PC-9 (cell line): ENCODE measurements around the gene ARHGAP22. TPM values are rescaled to one million over a fixed set of nuclear protein-coding genes. Genes with fewer than 3 reads are reported as not detected.

Source experiments
- BruUV-seq: library from RNA; stranded (reverse); fragments of 400-500 nt; replicated peaks from 2 replicates; lab custom pipeline; 2021; lab: Mats Ljungman, UMichigan
- CTCF ChIA-PET: fragments of 300-600 bp; sonication (Branson Sonifier 250); formaldehyde crosslinking; loops from one replicate; lab custom pipeline; 2022; ENCODE audit warnings: antibody characterized with exemption; lab: Charles Lee
- POLR2A ChIA-PET: fragments of 300-600 bp; sonication (Branson Sonifier 250); formaldehyde crosslinking; loops from one replicate; lab custom pipeline; 2022; ENCODE audit warnings: antibody characterized with exemption; ENCODE audit not compliant: unreplicated experiment; lab: Charles Lee
- DNase-seq, 2 experiments: peaks; one replicate each; pipeline versions ENCODE4 v3.0.0 to v3.0.0-alpha.2; 2015 to 2022; ENCODE audit warnings: mixed read lengths in 1 of 2
- H2AFZ ChIP-seq: fragments of 200-600 bp; sonication (generic); 2 replicates; pipeline ENCODE4 v1.8.1; 2017; ENCODE audit warnings: antibody characterized with exemption
- H3F3A ChIP-seq: fragments of 200-600 bp; sonication (generic); 2 replicates; pipeline ENCODE4 v1.8.1; 2017; ENCODE audit warnings: antibody characterized with exemption, mild to moderate bottlenecking, low read depth; ENCODE audit not compliant: insufficient read depth
- H3K27ac ChIP-seq: fragments of 200-600 bp; sonication (generic); 2 replicates; pipeline ENCODE4 v1.6.1; 2016; ENCODE audit warnings: mixed run types
- H3K27me3 ChIP-seq: fragments of 200-600 bp; sonication (generic); 2 replicates; pipeline ENCODE4 v1.6.1; 2016; ENCODE audit warnings: low read depth, mixed run types; ENCODE audit not compliant: insufficient read depth
- H3K36me3 ChIP-seq: fragments of 200-600 bp; sonication (generic); 2 replicates; pipeline ENCODE4 v1.6.1; 2016; ENCODE audit warnings: low read depth, mixed run types
- H3K4me1 ChIP-seq: fragments of 200-600 bp; sonication (generic); replicated peaks from 2 replicates; pipeline ENCODE4 v1.6.1; 2016; ENCODE audit warnings: mixed run types; ENCODE audit not compliant: insufficient read depth
- H3K4me2 ChIP-seq: fragments of 200-600 bp; sonication (generic); 2 replicates; pipeline ENCODE4 v1.6.1; 2017; ENCODE audit warnings: mixed run types
- H3K4me3 ChIP-seq: fragments of 200-600 bp; sonication (generic); 2 replicates; pipeline ENCODE4 v1.6.1; 2016; ENCODE audit warnings: mixed run types
- H3K79me2 ChIP-seq: fragments of 200-600 bp; sonication (generic); 2 replicates; pipeline ENCODE4 v1.6.1; 2017; ENCODE audit warnings: low read depth, mixed run types
- H3K9me2 ChIP-seq: fragments of 200-600 bp; sonication (generic); 2 replicates; pipeline ENCODE4 v1.8.1; 2017; ENCODE audit warnings: mild to moderate bottlenecking; ENCODE audit not compliant: insufficient read depth
- H3K9me3 ChIP-seq: fragments of 200-600 bp; sonication (generic); 2 replicates; pipeline ENCODE4 v1.8.1; 2016; ENCODE audit warnings: low read depth; ENCODE audit not compliant: insufficient read depth
- H4K20me1 ChIP-seq: fragments of 200-600 bp; sonication (generic); 2 replicates; pipeline ENCODE4 v1.8.1; 2017; ENCODE audit not compliant: insufficient read depth
- EZH2 ChIP-seq: fragments of 200-600 bp; sonication (generic); IDR thresholded peaks from 2 replicates; pipeline ENCODE4 v1.8.0; 2017; ENCODE audit warnings: antibody characterized with exemption, low read depth
- intact Hi-C: fragments of 100-400 bp; cut with micrococcal nuclease; formaldehyde crosslinking; loops from one replicate; pipeline ENCODE4 v1.10.0; 2022; ENCODE audit not compliant: unreplicated experiment
- total RNA-seq: library from RNA; stranded (reverse); gene quantifications from 2 replicates; pipeline ENCODE4 v1.2.3, GENCODE V29; 2021
- TF ChIP-seq, protein P1 (sequence below): fragments of 200-600 bp; sonication (generic); conservative IDR thresholded peaks from 2 replicates; pipeline ENCODE4 v1.6.1; 2017; ENCODE audit warnings: mixed run types, antibody characterized with exemption, mild to moderate bottlenecking, moderate library complexity

ARHGAP22 gene
- total RNA-seq, 1 experiment from 2014 or later: 4.0 TPM

DNA sequence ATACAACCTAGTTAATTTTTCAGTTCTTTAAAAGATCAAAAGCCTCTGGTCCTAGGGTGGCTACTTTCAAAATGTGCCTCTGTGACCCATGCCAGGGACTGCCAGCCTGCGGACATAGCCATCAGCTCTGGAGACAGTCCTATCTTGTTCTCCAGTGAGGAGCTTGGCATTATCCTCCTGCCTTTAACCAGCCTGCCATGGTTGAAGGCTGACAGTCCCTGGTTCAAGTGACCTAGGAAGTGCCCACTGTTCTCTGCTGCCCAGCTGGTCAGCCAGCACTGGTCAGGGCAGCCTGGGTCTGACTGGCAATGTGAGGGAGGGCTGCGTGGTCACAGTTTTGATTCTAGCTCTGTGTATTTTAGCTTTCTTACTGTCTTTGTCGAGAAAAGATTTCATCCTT, 18.1 kb upstream of the ARHGAP22 start:
- Histone ChIP-seq H3K79me2 (no peaks in the 10 kb centered on the region), H3K9me3 (no peaks in the 10 kb centered on the region), H3K27ac (no peak overlapping the region), H3K4me1 (no peaks in the 10 kb centered on the region), H3K4me2 (no peak overlapping the region), H3K4me3 (no peak overlapping the region), H3F3A (no peaks in the 10 kb centered on the region), H2AFZ (no peak overlapping the region), H3K9me2 (no peaks in the 10 kb centered on the region), H3K27me3 (no peaks in the 10 kb centered on the region), H4K20me1 (no peaks in the 10 kb centered on the region), H3K36me3 (no peaks in the 10 kb centered on the region)
- ChIA-PET CTCF (no interaction called here), POLR2A (no interaction called here)
- TF ChIP-seq, protein P1, sequence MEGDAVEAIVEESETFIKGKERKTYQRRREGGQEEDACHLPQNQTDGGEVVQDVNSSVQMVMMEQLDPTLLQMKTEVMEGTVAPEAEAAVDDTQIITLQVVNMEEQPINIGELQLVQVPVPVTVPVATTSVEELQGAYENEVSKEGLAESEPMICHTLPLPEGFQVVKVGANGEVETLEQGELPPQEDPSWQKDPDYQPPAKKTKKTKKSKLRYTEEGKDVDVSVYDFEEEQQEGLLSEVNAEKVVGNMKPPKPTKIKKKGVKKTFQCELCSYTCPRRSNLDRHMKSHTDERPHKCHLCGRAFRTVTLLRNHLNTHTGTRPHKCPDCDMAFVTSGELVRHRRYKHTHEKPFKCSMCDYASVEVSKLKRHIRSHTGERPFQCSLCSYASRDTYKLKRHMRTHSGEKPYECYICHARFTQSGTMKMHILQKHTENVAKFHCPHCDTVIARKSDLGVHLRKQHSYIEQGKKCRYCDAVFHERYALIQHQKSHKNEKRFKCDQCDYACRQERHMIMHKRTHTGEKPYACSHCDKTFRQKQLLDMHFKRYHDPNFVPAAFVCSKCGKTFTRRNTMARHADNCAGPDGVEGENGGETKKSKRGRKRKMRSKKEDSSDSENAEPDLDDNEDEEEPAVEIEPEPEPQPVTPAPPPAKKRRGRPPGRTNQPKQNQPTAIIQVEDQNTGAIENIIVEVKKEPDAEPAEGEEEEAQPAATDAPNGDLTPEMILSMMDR: no peak
- no peak for TF ChIP-seq EZH2
- intact Hi-C loops: no loop called here
- BruUV-seq: no TSS peak
- DNase-seq: no peak

DNA sequence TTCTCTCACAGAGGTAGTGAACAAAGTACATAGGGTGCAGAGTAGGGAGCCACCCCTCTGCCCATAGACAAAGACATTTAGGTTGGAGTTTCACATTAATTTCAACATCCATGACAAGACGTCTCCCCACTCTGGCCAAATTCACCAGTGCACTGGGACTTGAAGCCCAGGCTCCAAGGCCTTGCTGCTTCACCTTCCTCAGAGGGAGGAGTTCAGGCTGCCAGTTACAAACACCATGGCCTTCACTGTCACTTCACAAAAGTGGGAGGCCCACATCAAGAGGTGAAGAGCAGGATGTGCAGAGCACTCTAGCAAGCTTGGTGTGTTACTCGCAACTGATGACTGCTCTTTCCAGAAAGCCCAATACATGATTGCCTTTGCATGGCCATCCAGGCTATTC, 15.8 kb upstream of the ARHGAP22 start:
- no peak overlapping the region for H3K4me3 ChIP-seq
- no TSS peak for BruUV-seq
- no peak overlapping the region for H3K4me2 ChIP-seq
- no peaks in the 10 kb centered on the region for H3K27me3 ChIP-seq
- DNase-seq: no peak
- no peak overlapping the region for H2AFZ ChIP-seq
- ChIA-PET POLR2A (no interaction called here), CTCF (interaction anchor here (1.1 kb wide), 1 partner anchor 35 kb away, joined by 3 read pairs; no protein-coding TSS in a partner anchor)
- H3K9me3 ChIP-seq: no peaks in the 10 kb centered on the region
- H3K36me3 ChIP-seq: no peaks in the 10 kb centered on the region
- H4K20me1 ChIP-seq: no peaks in the 10 kb centered on the region
- no peaks in the 10 kb centered on the region for H3K9me2 ChIP-seq
- no peaks in the 10 kb centered on the region for H3K4me1 ChIP-seq
- H3K27ac ChIP-seq: no peak overlapping the region
- no peak for TF ChIP-seq EZH2
- TF ChIP-seq, protein P1: no peak
- H3K79me2 ChIP-seq: no peaks in the 10 kb centered on the region
- H3F3A ChIP-seq: no peaks in the 10 kb centered on the region
- intact Hi-C loops: no loop called here

DNA sequence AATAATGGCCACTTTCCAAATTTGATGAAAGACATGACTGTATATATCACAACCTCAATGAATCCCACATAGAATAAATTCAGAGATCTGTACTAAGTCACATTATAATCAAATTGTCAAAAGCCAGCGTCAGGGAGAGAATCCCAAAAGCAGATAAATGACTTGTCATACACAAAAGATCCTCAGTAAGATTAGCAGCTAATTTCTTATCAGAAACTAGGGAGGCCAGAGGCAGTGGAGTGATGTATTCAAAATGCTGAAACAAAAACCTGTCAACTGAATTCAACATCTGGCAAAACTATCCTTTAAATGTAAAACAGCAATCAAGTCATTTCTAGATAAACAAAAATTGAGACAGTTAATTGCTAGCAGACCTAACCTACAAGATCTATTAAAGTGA, 11.6 kb upstream of the ARHGAP22 start:
- Histone ChIP-seq H3K9me2 (no peaks in the 10 kb centered on the region), H3K9me3 (no peaks in the 10 kb centered on the region), H3K79me2 (no peaks in the 10 kb centered on the region), H4K20me1 (no peaks in the 10 kb centered on the region), H3K27me3 (no peaks in the 10 kb centered on the region), H3K36me3 (no peaks in the 10 kb centered on the region), H3K4me2 (no peak overlapping the region), H3F3A (no peaks in the 10 kb centered on the region), H3K4me3 (no peak overlapping the region), H3K4me1 (peaks cover under 1% of the 10 kb centered on the region), H3K27ac (no peak overlapping the region), H2AFZ (no peak overlapping the region)
- POLR2A ChIA-PET: no interaction called here
- TF ChIP-seq, protein P1: no peak
- TF ChIP-seq EZH2: no peak
- no peak for DNase-seq
- CTCF ChIA-PET: no interaction called here
- BruUV-seq: no TSS peak
- intact Hi-C loops: no loop called here
